GM12878 (cell line): ENCODE data around the gene HINT1. TPM values are rescaled to one million over a fixed set of nuclear protein-coding genes. Genes with fewer than 3 reads are reported as not detected.

Experiments
- BCL11A ChIP-seq: IDR thresholded peaks from 2 replicates; pipeline ENCODE4 v1.6.1; 2011; ENCODE audit warnings: low read depth, low read length
- E2F8 ChIP-seq: fragments of 450-650 bp; IDR thresholded peaks from 2 replicates; pipeline ENCODE4 v1.6.1; 2018; ENCODE audit warnings: mild to moderate bottlenecking, low read depth, moderate library complexity; ENCODE audit not compliant: partially characterized antibody
- MYB ChIP-seq: fragments of 150-350 bp; IDR thresholded peaks from 2 replicates; pipeline ENCODE4 v1.6.1; 2014; ENCODE audit warnings: mild to moderate bottlenecking, low read depth, low read length, borderline replicate concordance
- PBX3 ChIP-seq: IDR thresholded peaks from 2 replicates; pipeline ENCODE4 v1.6.1; 2011; ENCODE audit warnings: mild to moderate bottlenecking, low read depth, low read length, moderate library complexity; ENCODE audit not compliant: insufficient replicate concordance
- RUNX3 ChIP-seq: IDR thresholded peaks from 2 replicates; pipeline ENCODE4 v1.6.1; 2012; ENCODE audit warnings: low read length, inconsistent platforms
- ZBTB40 ChIP-seq: fragments of 450-650 bp; IDR thresholded peaks from 2 replicates; pipeline ENCODE4 v1.6.1; 2016; ENCODE audit warnings: mild to moderate bottlenecking, moderate library complexity, borderline replicate concordance
- polyA plus RNA-seq, 11 experiments: library from polyadenylated mRNA; depleted of rRNA in 4 of 11; unstranded in 6 of 11; stranded (reverse) in 5 of 11; fragments of >200 nt; fragmentation: Nextera tagmentation in 4 of 11; fragmentation: Illumina TruSeq in 1 of 11; extraction: Ambion mirVana in 4 of 11; extraction: Trizol in 1 of 11; gene quantifications; 1 replicate in 1 of 11; 2 replicates in 10 of 11; pipeline versions ENCODE4 v1.2.1 to v1.2.3, GENCODE V29; 2011 to 2016; ENCODE audit warnings: inconsistent platforms in 2 of 11, missing spikeins in 2 of 11, low read depth in 1 of 11
- total RNA-seq, 4 experiments: library from RNA; depleted of rRNA in 3 of 4; stranded (reverse); fragments of >200 nt in 3 of 4; fragmentation: Illumina TruSeq in 1 of 4; extraction: Trizol in 1 of 4; gene quantifications; 2 replicates each; pipeline versions ENCODE4 v1.2.1 to v1.2.3, GENCODE V29; 2013 to 2021

The HINT1 gene
- total and polyA plus RNA-seq, 10 of the 15 experiments (the other 5 are each of a cell fraction or from before 2014, with no cell fraction given) = 253 to 997 (median 562) TPM

GRCh38 chr5:131211669-131212068 is 46.6 kb upstream of the HINT1 start (continued):
- TF ChIP-seq ZBTB40 (0 out of 2 replicates have a peak, but pooled peaks have one; percentile 5), MYB (no peak), BCL11A (no peak), PBX3 (no peak), RUNX3 (no peak), E2F8 (no peak)
